GM18858 (cell line): ENCODE measurements around the gene SERPINB5.

ENCODE experiments used
- ATAC-seq: cut with Tn5 transposase; IDR thresholded peaks from one replicate; pipeline ENCODE4 v1.9.1; 2021; ENCODE audit not compliant: unreplicated experiment

SERPINB5 gene

DNA sequence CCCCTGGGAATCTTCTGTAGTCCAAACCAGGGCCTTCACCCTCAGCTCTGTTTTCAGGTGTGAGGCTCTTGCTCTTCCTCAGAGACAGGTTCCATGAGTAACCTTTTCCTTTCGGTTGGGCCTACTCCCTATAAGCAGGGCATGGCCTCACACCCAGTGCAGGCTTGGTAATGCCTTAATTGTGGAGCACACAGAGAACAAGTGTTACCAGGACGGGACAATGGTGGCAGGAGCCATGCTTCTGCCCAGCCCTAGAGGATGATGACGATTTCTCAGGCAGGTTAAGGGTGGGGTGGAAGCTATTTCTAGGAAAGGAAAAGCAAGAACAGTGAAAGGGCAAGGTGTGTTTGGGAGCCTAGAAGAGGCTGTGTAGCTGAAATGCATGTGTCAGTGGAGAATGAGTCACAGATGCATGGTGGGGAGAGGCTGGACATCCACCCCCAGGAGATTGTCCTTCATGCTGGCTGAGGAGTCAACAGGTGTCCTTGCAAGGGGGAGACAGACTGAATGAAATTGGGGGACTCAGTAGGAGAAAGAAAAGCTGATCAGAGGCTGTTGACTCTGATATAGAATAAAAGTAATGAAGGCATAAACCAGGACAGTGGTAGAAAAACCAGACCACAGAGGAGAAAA, 43.4 kb downstream of the SERPINB5 start:
- ATAC-seq, result no peak

DNA sequence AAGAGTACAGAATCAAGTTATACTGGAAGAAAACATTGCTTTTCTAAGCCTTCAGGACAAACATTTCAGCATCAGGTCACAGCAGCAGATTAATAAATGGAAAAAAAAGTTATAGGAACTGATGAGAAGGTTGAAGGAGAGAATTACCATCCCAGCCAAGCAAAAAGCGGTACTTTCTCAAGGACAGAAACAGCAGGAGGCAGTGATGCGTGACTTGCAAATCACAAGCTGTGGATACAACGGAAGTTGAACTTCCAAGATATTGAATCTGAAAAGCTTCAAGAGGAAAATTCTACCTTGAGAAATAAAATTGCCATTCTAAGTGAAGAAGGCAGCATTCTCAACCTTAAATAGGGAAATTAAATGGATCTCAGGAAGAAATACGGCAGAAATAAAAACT, 46.9 kb downstream of the SERPINB5 start:
- no peak for ATAC-seq

DNA sequence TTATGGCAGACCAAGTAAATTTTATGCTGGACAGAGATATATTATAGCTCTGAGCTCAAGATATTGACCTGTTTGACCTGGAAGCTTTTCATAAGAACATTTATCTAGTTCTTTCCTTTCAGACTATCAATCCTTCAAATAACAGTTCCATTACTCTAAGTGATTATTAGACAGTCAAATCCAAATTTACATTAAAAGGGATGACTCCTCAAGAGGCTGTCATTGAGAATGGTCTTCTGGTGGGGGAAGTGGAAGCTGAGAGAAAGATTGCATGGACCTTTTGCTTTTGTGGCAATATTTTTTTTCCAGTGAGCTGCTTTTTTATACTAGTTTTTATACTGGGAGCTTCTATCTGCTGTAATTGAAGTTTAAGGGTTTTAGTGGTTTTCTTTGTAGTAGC, 50.5 kb downstream of the SERPINB5 start:
- no peak for ATAC-seq

DNA sequence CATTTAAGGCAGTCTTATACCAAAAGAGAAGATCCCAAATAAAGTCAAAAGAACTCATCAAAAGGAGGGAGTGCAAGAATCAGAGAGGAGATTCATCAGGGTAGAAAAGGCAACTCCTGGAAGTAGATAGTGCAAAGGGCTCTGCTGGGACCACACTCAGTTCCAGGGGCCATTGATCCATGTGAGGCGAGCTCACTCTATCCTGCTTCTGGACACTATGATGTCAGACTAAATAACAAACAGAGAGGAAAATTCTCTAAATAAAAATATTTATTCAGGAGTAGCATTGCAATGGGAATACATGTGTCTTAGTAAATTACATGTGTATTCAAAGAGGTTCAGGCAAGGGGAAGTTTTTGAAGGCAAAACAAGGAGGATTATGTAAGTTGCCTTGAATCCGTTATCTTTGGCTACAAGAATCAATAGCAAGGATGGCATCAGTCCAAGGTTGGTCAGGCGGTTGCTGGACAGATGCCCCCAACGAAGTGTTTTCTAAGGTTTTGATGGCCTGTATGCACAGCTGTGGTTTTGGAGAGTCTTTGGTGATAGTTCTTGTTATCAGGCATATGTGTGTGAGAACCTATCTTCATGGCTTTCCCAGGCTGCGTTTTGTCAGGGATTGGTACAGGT, 52.2 kb downstream of the SERPINB5 start:
- ATAC-seq, result no peak

DNA sequence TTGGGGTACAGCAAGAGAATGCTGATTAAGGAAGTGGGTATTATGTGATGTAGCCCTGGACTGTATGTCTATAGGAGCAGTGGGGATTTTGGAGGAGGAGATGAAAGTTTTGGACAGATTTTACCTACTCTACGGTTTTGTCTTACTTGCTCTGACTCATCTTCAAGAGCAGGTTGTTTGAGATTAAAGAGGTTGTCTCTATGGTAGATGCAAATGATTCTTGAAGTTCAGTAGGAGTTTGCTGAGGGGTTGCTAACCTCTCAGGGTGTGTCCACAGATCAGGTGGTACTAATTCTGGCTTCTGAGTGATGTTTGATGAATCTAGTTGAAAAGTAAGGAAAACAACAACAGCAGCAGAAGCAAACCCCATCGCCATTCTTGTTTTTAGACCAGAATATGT, 55.7 kb downstream of the SERPINB5 start:
- no peak for ATAC-seq

DNA sequence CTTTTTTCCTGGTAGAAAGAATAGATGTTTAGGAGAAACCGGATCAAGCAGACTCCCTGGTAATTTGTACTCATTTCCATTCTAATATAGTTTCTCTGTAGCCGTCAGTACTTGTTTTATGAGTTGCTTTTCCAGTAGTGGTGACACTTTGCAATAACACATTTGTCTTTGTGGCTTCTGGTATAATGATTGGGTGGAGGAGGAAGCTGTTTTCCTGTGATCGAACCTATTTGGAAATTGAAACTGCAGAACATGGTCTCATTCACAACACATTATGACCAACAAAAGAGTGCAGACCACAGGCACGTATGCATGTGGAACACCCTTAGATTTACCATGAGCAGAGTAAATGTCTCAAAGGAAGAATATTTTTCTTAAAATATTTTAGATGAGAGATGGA, 57.9 kb downstream of the SERPINB5 start:
- no peak for ATAC-seq

DNA sequence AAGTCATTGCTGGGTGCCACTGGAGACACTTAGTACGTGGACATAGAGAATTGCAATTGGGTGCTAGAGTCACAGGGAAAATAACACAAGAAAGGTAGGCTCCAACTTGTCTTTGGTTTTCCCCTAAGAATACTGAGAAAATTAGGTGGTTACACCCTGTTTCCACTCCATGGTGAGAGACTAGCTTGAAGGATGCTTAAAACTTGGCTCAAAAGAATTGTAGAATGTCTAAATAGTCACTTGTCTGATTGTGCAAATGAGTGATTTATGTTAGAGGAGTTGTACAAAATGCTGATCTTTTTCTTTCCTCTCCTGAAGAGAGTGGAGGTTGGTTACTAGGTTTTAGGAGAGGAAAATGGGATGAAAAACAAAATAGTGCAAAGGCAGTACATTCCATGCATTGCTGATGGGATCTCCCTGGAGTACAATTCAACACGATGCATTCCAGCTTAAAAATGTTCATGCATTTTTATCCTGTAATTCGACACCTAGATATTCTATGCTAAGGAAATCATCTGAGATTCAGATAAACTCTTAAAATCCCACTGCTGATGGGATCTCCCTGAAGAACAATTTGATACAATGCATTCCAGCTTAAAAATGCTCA, 63.2 kb downstream of the SERPINB5 start:
- no peak for ATAC-seq

DNA sequence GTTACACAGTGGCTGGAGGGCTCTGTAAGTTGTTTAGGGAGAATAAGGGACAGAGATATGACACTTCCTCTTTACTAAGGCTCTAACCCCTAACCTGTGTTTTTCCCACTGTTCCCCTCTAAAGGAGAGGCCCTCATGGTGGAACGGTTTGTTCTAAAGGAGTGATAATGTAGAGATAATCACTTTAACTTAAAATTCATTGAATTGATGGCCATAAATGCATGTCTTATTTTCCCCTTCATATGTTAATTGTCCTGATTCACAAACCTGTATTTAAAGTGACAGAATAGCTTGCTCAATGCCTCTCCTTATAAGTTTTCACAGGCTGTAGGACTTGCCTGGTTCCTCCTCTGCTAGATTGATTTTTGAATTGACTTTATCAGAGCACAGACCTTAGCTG, 65.3 kb downstream of the SERPINB5 start, which contains the start of gene SERPINB12:
TSS of gene SERPINB12 (plus strand) at position 301 of the 400 bp plus-strand sequence. CDS start 13,791 bp downstream, outside the sequence.
- no peak for ATAC-seq

DNA sequence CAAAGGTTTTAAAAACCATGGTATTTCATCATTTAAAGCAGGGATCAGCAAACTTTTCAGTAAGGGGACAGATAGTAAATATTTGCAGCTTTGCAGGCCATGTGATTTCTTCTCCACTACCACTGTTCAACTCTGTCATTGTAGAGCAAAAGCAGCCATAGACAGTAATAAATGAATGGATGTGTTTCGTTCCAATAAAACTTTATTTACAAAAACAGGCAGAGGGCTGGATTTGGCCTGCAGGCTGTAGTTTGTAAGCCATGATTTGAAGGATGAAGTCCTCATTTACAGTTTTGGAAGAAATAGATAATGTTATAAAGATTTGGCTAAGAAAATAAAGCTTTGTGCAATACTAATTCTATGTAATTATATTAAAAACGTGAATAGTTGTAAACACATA, 67.3 kb downstream of the SERPINB5 start:
- no peak for ATAC-seq

DNA sequence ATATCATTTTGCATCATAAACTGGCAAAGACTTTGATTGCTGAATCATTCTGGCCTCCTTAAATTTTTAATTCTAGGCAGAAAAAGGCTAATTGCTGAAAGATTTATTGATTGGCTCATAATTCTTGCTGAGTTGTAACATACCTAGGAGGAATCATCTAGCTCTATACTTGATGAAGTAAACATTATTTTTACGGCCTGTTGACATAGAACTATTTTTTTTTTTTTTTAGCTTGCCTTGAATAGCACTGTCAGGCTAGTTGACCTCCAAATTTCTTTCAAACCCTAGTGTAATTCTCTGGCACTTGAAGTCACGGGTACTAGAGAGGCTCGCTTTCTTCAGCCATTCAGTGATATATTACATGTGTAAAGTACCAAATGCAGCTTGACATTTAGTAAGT, 68.2 kb downstream of the SERPINB5 start:
- no peak for ATAC-seq

DNA sequence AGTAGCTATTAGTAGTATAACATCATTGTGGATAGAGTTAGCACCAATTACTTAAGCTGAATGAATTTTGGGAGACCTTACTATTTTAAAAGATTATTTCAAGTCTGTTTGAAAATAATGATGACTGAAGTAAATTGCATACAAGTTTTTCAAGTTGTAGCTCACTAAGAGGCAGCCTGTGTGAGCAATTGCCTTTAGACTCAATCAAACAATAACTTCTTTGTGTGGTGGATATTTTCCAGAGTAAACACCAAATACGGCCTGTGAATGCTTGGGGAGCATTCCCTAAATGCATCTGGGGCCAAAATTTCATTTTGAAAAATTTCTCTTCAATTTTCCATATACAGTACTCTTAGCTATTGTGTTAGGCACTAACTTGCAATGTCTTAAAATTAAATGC, 73.3 kb downstream of the SERPINB5 start:
- no peak for ATAC-seq

DNA sequence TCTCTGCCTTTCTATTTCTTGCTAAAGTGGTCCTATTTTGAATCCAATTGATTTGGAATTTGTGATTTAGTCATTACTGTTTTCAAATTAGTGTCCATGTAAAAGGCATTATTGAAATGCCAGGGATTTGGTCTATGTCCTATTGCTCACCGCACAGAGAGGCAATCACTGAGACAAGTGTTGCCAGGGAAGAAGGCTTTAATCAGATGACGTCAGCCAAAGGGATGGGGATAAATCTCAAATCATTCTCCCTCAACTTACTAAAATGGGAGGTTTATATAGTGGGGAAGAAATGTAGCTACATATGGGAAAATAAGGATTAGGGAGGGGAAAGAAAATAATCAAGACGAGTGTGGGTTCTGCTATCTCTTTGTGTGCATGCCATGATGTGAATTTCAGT, 75.0 kb downstream of the SERPINB5 start:
- ATAC-seq, result no peak

DNA sequence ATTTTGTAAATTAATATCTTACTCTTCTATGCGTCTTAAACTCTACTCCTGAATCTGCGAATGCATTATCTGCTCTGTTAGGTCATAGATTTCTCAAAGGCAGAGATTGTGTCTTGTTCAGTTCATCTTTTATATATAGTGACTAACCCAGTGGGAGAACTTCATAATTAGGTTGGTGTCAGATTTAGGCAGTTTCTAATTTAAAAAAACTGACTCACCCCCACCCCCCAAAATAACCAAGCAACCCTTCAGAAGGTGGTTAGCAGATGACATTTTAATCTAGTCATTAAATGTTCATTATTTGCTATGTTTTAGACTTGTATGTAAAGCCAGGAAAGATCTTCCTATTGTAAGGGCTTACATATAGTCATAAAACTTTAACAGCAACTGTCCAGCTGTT, 75.8 kb downstream of the SERPINB5 start:
- no peak for ATAC-seq

DNA sequence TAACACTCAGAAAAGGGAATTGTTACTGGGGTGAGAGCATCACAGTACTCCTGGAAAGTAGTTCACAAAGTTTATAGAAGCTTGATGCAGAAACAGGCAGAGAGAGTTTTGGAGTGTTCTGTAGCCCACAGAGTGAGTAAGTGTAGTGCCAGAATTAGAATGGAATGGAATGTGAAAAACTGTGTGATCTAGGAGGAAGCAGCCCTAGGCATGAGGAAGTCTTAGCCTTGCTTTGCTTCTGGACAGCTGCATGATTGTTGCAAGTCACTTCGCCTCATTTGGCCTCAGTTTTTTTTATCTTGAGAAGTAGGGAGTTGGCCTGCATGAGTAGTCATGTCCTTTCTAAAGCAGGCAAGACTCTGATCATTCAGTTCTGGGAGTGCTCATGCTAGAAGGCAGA, 76.3 kb downstream of the SERPINB5 start:
- no peak for ATAC-seq
